Prostate gland (tissue), 2 donors: ENCODE results near the gene EMID1. TPM values are rescaled to one million over a fixed set of nuclear protein-coding genes. Genes with fewer than 3 reads are reported as not detected.

Source experiments
- DNase-seq: peaks from one replicate; pipeline ENCODE4 v3.0.0-alpha.2; 2019; ENCODE audit warnings: low spot score
- H3K27ac ChIP-seq, 2 donors: fragments of 200-600 bp; sonication (generic); 2 replicates each; pipeline ENCODE4 v1.5.1; 2017 to 2019
- H3K27me3 ChIP-seq: fragments of 200-600 bp; sonication (generic); replicated peaks from 2 replicates; pipeline ENCODE4 v1.5.1; 2019; ENCODE audit not compliant: insufficient read depth
- H3K36me3 ChIP-seq, 2 donors: fragments of 200-600 bp; sonication (generic); 1 replicate in 1 of 2; 2 replicates in 1 of 2; pipeline versions ENCODE4 v1.5.1 to v1.8.1; 2017 to 2019
- H3K4me1 ChIP-seq: fragments of 200-600 bp; sonication (generic); replicated peaks from 2 replicates; pipeline ENCODE4 v1.5.1; 2019
- H3K4me3 ChIP-seq, 2 donors: fragments of 200-600 bp; sonication (generic); 2 replicates each; pipeline ENCODE4 v1.5.1; 2017 to 2019
- H3K9me3 ChIP-seq: fragments of 200-600 bp; sonication (generic); 2 replicates; pipeline ENCODE4 v1.5.1; 2017
- POLR2A ChIP-seq: fragments of 450-650 bp; IDR thresholded peaks from one replicate; pipeline ENCODE4 v1.6.1; 2016; ENCODE audit warnings: antibody characterized with exemption, mild to moderate bottlenecking
- POLR2AphosphoS5 ChIP-seq: sonication (generic); formaldehyde crosslinking; IDR thresholded peaks from one replicate; pipeline ENCODE4 v1.6.1; 2017; ENCODE audit warnings: antibody characterized with exemption
- WGBS: methylation state at CpG from one replicate; pipeline ENCODE4 v1.1.5; 2018; 5-methylcytosine and 5-hydroxymethylcytosine counted together
- intact Hi-C: fragments of 100-400 bp; cut with DNase I; formaldehyde crosslinking; loops from one replicate; pipeline ENCODE4 v1.14.2; 2022
- total RNA-seq, 2 donors: library from RNA; depleted of rRNA; stranded (reverse); fragments of >200 nt; gene quantifications; one replicate each; pipeline ENCODE4 v1.1.0, GENCODE V29; 2016
- TF ChIP-seq, protein P1 (sequence below), 4 experiments: fragments of 200-600 bp in 2 of 4; fragments of 450-650 bp in 2 of 4; sonication (generic) in 2 of 4; IDR thresholded peaks; 1 replicate in 3 of 4; 2 replicates in 1 of 4; pipeline ENCODE4 v1.5.1; 2016 to 2019; ENCODE audit warnings: antibody characterized with exemption in 4 of 4, mild to moderate bottlenecking in 2 of 4, moderate library complexity in 2 of 4

Gene EMID1
- total RNA-seq, 2 donors from 2014 or later = 12.8 to 14.7 TPM

DNA sequence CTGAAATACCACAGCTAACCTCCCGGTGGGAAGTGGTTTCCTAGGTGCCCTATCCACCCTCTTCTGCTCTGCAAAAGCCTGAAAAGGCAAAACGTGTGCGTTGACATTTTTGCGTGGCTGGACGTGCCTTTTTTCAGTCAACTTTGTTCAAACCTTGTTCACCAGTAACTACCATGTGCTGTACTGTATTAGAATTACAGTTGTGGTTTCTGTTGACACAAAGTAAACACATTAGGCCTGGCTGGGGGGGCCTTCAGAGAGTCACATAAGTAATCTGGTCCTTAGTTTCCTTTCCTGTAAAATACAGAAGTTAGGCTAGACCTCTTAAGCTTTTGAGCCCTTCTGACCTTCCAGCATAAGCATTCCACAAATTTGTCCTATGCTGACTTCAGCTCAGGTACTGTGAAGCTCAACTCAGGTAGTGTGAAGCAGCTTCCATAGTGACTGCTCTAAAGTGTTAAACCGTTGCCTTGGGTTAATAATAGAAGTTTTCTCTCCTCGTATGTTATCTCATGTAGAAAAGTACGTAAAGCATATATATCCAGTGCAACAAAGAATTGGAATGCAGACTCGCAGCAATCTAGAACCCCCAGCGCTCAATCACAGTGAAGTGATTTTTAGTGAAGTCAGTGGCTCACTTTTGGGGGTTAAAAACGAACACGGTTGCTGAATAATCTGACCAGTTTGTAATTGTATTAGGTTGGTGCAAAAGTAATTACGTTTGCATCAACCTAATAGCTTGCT is 64.2 kb downstream of the EMID1 start:
- intact Hi-C loops = no loop called here
- no peaks in the 10 kb centered on the region for H3K9me3 ChIP-seq
- peaks cover 0 to 5% of the 10 kb centered on the region in 2 donors for H3K36me3 ChIP-seq
- H3K27me3 ChIP-seq = no peaks in the 10 kb centered on the region
- 7% methylated on average over 13 of the region's 13 CpGs for WGBS
- H3K4me1 ChIP-seq = peaks cover 6% of the 10 kb centered on the region
- TF ChIP-seq POLR2AphosphoS5 = peak; percentile 7
- no peak for TF ChIP-seq POLR2A
- H3K27ac ChIP-seq = peak overlapping the region; percentile 97 to 98
- peak overlapping the region; percentile 84 to 92 for H3K4me3 ChIP-seq
- no peak for DNase-seq

DNA sequence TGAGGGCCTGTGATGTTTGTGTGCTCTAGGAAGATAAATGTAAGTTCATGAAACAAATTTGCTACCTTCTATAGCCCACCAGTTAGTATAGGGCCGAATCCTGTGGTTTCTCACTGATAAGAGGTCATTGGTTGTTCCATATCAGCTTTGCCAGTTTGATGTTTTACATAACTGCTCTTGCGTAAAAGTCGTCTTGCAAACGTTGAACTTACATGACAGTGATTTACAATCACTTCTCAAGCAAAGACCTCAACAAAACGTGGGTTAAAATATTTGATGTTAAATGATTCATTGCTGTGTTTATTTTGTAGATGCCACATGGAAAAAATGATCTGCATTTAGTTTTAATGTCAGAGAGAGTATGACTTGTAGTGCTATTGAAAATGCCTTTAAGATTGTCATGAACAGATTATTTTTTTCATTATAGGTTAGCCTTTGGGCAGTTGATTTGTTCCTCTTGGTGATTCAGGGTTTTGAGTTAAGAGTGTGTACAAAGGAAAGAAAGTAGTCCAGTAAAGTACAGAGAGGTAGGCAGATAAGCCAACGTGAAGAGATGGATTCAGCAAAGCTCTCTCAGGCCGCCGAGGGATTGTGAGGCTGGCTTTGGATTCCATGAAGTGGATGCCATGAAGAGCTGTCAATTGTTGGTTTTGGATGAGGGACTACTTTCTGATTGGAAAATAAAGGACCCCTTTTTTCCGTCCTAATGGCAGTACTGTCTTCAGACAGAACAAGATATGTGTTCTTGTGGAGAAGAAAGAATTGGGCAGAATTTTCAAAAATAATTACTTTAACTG is 65.0 kb downstream of the EMID1 start:
- Histone ChIP-seq H3K4me3 (peak overlapping the region; percentile 84 to 92), H3K27me3 (no peaks in the 10 kb centered on the region), H3K9me3 (no peaks in the 10 kb centered on the region), H3K36me3 (no peaks in the 10 kb centered on the region), H3K4me1 (peaks cover 6% of the 10 kb centered on the region), H3K27ac (peak overlapping the region in 1 of 2 donors; percentile 98)
- TF ChIP-seq POLR2AphosphoS5 = no peak
- no peak for TF ChIP-seq POLR2A
- TF ChIP-seq, protein P1, sequence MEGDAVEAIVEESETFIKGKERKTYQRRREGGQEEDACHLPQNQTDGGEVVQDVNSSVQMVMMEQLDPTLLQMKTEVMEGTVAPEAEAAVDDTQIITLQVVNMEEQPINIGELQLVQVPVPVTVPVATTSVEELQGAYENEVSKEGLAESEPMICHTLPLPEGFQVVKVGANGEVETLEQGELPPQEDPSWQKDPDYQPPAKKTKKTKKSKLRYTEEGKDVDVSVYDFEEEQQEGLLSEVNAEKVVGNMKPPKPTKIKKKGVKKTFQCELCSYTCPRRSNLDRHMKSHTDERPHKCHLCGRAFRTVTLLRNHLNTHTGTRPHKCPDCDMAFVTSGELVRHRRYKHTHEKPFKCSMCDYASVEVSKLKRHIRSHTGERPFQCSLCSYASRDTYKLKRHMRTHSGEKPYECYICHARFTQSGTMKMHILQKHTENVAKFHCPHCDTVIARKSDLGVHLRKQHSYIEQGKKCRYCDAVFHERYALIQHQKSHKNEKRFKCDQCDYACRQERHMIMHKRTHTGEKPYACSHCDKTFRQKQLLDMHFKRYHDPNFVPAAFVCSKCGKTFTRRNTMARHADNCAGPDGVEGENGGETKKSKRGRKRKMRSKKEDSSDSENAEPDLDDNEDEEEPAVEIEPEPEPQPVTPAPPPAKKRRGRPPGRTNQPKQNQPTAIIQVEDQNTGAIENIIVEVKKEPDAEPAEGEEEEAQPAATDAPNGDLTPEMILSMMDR (IDR thresholded peaks at IDR 0.05) = no peak
- DNase-seq = no peak
- intact Hi-C loops = no loop called here
- 12% methylated on average over 9 of the region's 9 CpGs for WGBS

DNA sequence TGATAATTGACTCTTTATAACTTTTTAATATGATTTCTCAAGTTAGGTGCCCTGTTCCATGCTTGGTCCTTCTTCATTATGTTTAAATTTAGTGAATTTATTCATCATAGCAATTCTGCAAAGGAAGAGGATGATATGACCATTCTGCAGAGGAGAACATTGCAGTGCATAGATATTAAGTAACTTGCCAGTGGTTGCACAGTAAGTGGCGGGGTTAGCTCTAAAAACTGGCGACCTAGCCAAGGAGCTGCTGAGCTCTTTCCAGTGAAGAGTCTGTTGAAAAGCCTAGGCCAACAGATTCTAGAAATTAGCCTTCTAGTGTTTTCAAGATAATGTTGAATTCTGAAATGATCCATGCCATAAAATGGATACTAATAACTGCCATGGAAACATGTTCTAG is 66.9 kb downstream of the EMID1 start:
- Histone ChIP-seq H3K27me3 (no peaks in the 10 kb centered on the region), H3K4me1 (peaks cover 6% of the 10 kb centered on the region), H3K4me3 (no peak overlapping the region), H3K36me3 (peaks cover 0 to 9% of the 10 kb centered on the region in 2 donors), H3K27ac (no peak overlapping the region), H3K9me3 (no peaks in the 10 kb centered on the region)
- TF ChIP-seq POLR2A (no peak), POLR2AphosphoS5 (no peak)
- TF ChIP-seq, protein P1 (IDR thresholded peaks at IDR 0.05) = no peak
- WGBS = 69% methylated on average over 2 of the region's 2 CpGs
- intact Hi-C loops = no loop called here
- no peak for DNase-seq

DNA sequence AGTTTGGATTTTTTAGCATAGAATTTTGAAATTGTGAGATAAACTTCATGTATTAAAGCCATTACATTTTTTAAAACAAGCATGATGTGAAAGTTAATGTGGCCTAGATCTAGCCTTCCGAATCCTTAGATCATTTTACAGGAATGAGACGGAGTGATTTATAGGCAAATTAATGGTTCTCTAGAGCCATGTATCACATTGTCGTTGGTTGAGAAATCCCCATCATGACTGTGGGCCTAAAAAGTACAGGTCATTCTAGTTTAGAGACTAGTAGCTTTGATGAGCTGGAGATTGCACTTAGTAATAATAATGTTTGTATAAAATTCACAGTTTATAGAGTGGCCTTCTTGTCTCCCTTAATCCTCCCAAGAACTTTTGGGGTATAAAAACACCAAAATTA is 69.5 kb downstream of the EMID1 start:
- Histone ChIP-seq H3K36me3 (peaks cover 0 to 17% of the 10 kb centered on the region in 2 donors), H3K27ac (no peak overlapping the region), H3K4me1 (peaks cover 3% of the 10 kb centered on the region), H3K27me3 (no peaks in the 10 kb centered on the region), H3K9me3 (no peaks in the 10 kb centered on the region), H3K4me3 (no peak overlapping the region)
- no peak for TF ChIP-seq POLR2A
- TF ChIP-seq POLR2AphosphoS5 = no peak
- TF ChIP-seq, protein P1 (IDR thresholded peaks at IDR 0.05) = no peak
- intact Hi-C loops = no loop called here
- WGBS = 24% methylated on average over 3 of the region's 3 CpGs
- DNase-seq = no peak

DNA sequence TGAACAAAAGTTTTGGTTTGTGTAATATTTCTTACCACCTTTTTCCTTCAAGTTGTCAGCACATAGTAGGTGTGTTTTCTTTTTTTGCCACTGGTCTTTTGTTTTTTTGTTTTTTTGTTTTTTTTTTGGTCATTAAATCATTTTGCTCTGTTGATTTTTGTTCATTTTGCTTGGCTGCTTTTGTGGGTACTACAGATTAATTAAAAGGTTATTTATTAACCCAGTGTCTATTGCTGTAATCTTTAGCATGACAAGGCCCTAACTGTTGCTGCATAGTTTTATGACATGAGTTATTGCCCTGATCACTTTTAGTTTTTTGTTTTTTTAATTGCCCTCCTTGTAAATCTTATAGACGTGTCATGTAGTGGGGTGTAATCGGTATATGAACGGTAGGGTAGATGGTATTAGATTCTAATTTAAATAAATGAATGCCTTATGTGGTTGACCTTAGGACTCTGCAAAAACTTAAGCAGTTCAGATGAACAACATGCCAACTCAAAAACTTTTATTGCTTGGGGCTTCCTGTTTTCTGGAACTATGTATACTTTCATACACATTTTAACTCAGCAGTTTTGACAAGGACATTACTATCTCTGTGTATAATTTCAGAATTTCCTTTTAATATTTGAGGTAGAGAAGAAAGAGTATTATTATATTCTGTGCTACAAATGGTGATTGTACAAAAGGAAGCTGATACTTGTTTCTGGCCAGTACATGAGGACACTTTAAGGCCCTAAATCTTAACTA is 70.3 kb downstream of the EMID1 start:
- no peaks in the 10 kb centered on the region for H3K27me3 ChIP-seq
- DNase-seq = no peak
- intact Hi-C loops = no loop called here
- no peaks in the 10 kb centered on the region for H3K9me3 ChIP-seq
- H3K36me3 ChIP-seq = peaks cover 0 to 17% of the 10 kb centered on the region in 2 donors
- H3K27ac ChIP-seq = no peak overlapping the region
- no peaks in the 10 kb centered on the region for H3K4me1 ChIP-seq
- TF ChIP-seq POLR2A = no peak
- 26% methylated on average over 3 of the region's 3 CpGs for WGBS
- H3K4me3 ChIP-seq = no peak overlapping the region
